GM12878 (cell line): Measurements from ENCODE around the gene RNF149. TPM values are rescaled to one million over a fixed set of nuclear protein-coding genes. Genes with fewer than 3 reads are reported as not detected.

Experiments used
- BMI1 ChIP-seq: fragments of 450-650 bp; IDR thresholded peaks from 2 replicates; pipeline ENCODE4 v1.6.1; 2016; ENCODE audit warnings: mild to moderate bottlenecking, moderate library complexity, borderline replicate concordance
- CBX5 ChIP-seq: sonication (generic); IDR thresholded peaks from 2 replicates; pipeline ENCODE4 v1.6.1; 2016; ENCODE audit warnings: low read depth, moderate library complexity, mild to moderate bottlenecking, inconsistent platforms
- CEBPB ChIP-seq, 2 experiments: fragments of 150-350 bp in 1 of 2; IDR thresholded peaks; 2 replicates each; pipeline ENCODE4 v1.6.1; 2012 to 2014; ENCODE audit warnings: low read depth in 2 of 2, low read length in 2 of 2, borderline replicate concordance in 1 of 2, inconsistent platforms in 1 of 2
- CHD2 ChIP-seq: IDR thresholded peaks from 2 replicates; pipeline ENCODE4 v1.6.1; 2011; ENCODE audit warnings: low read depth, low read length, improper control_type of control experiment, borderline replicate concordance
- CREM ChIP-seq: IDR thresholded peaks from 2 replicates; pipeline ENCODE4 v1.6.1; 2014; ENCODE audit warnings: antibody characterized with exemption, low read depth
- E2F8 ChIP-seq: fragments of 450-650 bp; IDR thresholded peaks from 2 replicates; pipeline ENCODE4 v1.6.1; 2018; ENCODE audit warnings: mild to moderate bottlenecking, low read depth, moderate library complexity; ENCODE audit not compliant: partially characterized antibody
- GABPA ChIP-seq: IDR thresholded peaks from 2 replicates; pipeline ENCODE4 v1.6.1; 2014; ENCODE audit warnings: antibody characterized with exemption, low read depth, mild to moderate bottlenecking, inconsistent platforms
- GATAD2B ChIP-seq: fragments of 450-650 bp; conservative IDR thresholded peaks from 2 replicates; pipeline ENCODE4 v1.6.1; 2017; ENCODE audit warnings: low read depth, mild to moderate bottlenecking, moderate library complexity
- KLF5 ChIP-seq: fragments of 450-650 bp; IDR thresholded peaks from 2 replicates; pipeline ENCODE4 v1.6.1; 2014; ENCODE audit warnings: mild to moderate bottlenecking; ENCODE audit not compliant: partially characterized antibody
- RAD51 ChIP-seq: fragments of 450-650 bp; IDR thresholded peaks from 2 replicates; pipeline ENCODE4 v1.6.1; 2016; ENCODE audit warnings: moderate library complexity, mild to moderate bottlenecking, inconsistent platforms
- RELA ChIP-seq: fragments of 450-650 bp; IDR thresholded peaks from 2 replicates; pipeline ENCODE4 v1.8.0; 2014; ENCODE audit warnings: borderline replicate concordance; ENCODE audit not compliant: partially characterized antibody
- RELB ChIP-seq: fragments of 450-650 bp; IDR thresholded peaks from 2 replicates; pipeline ENCODE4 v1.6.1; 2017; ENCODE audit warnings: low read depth, mild to moderate bottlenecking, moderate library complexity
- RFX5 ChIP-seq: IDR thresholded peaks from 2 replicates; pipeline ENCODE4 v1.6.1; 2011; ENCODE audit warnings: low read depth, low read length, improper control_type of control experiment
- RUNX3 ChIP-seq: IDR thresholded peaks from 2 replicates; pipeline ENCODE4 v1.6.1; 2012; ENCODE audit warnings: low read length, inconsistent platforms
- SMAD1 ChIP-seq: fragments of 450-650 bp; IDR thresholded peaks from 2 replicates; pipeline ENCODE4 v1.6.1; 2018; ENCODE audit warnings: mild to moderate bottlenecking, low read depth; ENCODE audit not compliant: partially characterized antibody
- SREBF1 ChIP-seq: IDR thresholded peaks from 2 replicates; pipeline ENCODE4 v1.6.1; 2012; ENCODE audit warnings: mild to moderate bottlenecking, low read length
- SREBF2 ChIP-seq: IDR thresholded peaks from 2 replicates; pipeline ENCODE4 v1.6.1; 2012; ENCODE audit warnings: mild to moderate bottlenecking, low read length
- SUPT20H ChIP-seq: IDR thresholded peaks from 2 replicates; pipeline ENCODE4 v1.6.1; 2011; ENCODE audit warnings: low read depth, mild to moderate bottlenecking, low read length, moderate library complexity, borderline replicate concordance; ENCODE audit not compliant: control insufficient read depth
- TARDBP ChIP-seq: IDR thresholded peaks from 2 replicates; pipeline ENCODE4 v1.6.1; 2016; ENCODE audit warnings: borderline replicate concordance
- ZNF207 ChIP-seq: fragments of 450-650 bp; IDR thresholded peaks from 2 replicates; pipeline ENCODE4 v1.6.1; 2014; ENCODE audit warnings: antibody characterized with exemption, mild to moderate bottlenecking, borderline replicate concordance
- ZNF622 ChIP-seq: fragments of 450-650 bp; IDR thresholded peaks from 2 replicates; pipeline ENCODE4 v1.6.1; 2017; ENCODE audit warnings: mild to moderate bottlenecking, inconsistent platforms
- polyA plus RNA-seq, 11 experiments: library from polyadenylated mRNA; depleted of rRNA in 4 of 11; unstranded in 6 of 11; stranded (reverse) in 5 of 11; fragments of >200 nt; fragmentation: Nextera tagmentation in 4 of 11; fragmentation: Illumina TruSeq in 1 of 11; extraction: Ambion mirVana in 4 of 11; extraction: Trizol in 1 of 11; gene quantifications; 1 replicate in 1 of 11; 2 replicates in 10 of 11; pipeline versions ENCODE4 v1.2.1 to v1.2.3, GENCODE V29; 2011 to 2016; ENCODE audit warnings: inconsistent platforms in 2 of 11, missing spikeins in 2 of 11, low read depth in 1 of 11
- total RNA-seq, 4 experiments: library from RNA; depleted of rRNA in 3 of 4; stranded (reverse); fragments of >200 nt in 3 of 4; fragmentation: Illumina TruSeq in 1 of 4; extraction: Trizol in 1 of 4; gene quantifications; 2 replicates each; pipeline versions ENCODE4 v1.2.1 to v1.2.3, GENCODE V29; 2013 to 2021
- TF ChIP-seq, protein P1 (sequence below): IDR thresholded peaks from 2 replicates; pipeline ENCODE4 v1.6.1; 2012; ENCODE audit warnings: low read length, inconsistent platforms
- TF ChIP-seq, protein P2 (sequence below): IDR thresholded peaks from 2 replicates; pipeline ENCODE4 v1.6.1; 2011; ENCODE audit warnings: borderline replicate concordance, low read depth, mild to moderate bottlenecking, moderate library complexity, low read length; ENCODE audit not compliant: insufficient read depth, poor library complexity, severe bottlenecking
- TF ChIP-seq, protein P3 (sequence below): fragments of 450-650 bp; IDR thresholded peaks from 2 replicates; pipeline ENCODE4 v1.6.1; 2014; ENCODE audit warnings: mild to moderate bottlenecking

RNF149 gene
- total and polyA plus RNA-seq, 10 of the 15 experiments (the other 5 are each of a cell fraction or from before 2014, with no cell fraction given) = 5.2 to 38.4 (median 16.3) TPM

GRCh38 chr2:101252408-101253012 is 56.0 kb downstream of the RNF149 start, which contains the start of gene CNOT11 (continued):
- TF ChIP-seq, protein P1, sequence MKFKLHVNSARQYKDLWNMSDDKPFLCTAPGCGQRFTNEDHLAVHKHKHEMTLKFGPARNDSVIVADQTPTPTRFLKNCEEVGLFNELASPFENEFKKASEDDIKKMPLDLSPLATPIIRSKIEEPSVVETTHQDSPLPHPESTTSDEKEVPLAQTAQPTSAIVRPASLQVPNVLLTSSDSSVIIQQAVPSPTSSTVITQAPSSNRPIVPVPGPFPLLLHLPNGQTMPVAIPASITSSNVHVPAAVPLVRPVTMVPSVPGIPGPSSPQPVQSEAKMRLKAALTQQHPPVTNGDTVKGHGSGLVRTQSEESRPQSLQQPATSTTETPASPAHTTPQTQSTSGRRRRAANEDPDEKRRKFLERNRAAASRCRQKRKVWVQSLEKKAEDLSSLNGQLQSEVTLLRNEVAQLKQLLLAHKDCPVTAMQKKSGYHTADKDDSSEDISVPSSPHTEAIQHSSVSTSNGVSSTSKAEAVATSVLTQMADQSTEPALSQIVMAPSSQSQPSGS = no peak
- TF ChIP-seq, protein P2, sequence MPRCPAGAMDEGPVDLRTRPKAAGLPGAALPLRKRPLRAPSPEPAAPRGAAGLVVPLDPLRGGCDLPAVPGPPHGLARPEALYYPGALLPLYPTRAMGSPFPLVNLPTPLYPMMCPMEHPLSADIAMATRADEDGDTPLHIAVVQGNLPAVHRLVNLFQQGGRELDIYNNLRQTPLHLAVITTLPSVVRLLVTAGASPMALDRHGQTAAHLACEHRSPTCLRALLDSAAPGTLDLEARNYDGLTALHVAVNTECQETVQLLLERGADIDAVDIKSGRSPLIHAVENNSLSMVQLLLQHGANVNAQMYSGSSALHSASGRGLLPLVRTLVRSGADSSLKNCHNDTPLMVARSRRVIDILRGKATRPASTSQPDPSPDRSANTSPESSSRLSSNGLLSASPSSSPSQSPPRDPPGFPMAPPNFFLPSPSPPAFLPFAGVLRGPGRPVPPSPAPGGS = peak; percentile 13
- no peak for TF ChIP-seq BMI1
- no peak for TF ChIP-seq E2F8
- no peak for TF ChIP-seq SREBF2
- TF ChIP-seq RELB = no peak
- TF ChIP-seq RELA = no peak
- no peak for TF ChIP-seq SREBF1
- TF ChIP-seq CBX5 = peak; percentile 56; the same call in 1 of the 2 replicates
- TF ChIP-seq RUNX3 = no peak
- TF ChIP-seq ZNF207 = no peak
- no peak for TF ChIP-seq RAD51
- TF ChIP-seq KLF5 = no peak
- TF ChIP-seq SMAD1 = no peak
- TF ChIP-seq ZNF622 = no peak
- no peak for TF ChIP-seq RFX5
- TF ChIP-seq SUPT20H = no peak
- no peak for TF ChIP-seq TARDBP
- no peak for TF ChIP-seq CEBPB (IDR thresholded peaks at IDR 0.05; ENCODE audit: borderline replicate concordance in 1 of 2, low read depth in 2 of 2, low read length in 2 of 2)
- TF ChIP-seq CHD2 = no peak
- no peak for TF ChIP-seq GATAD2B
- no peak for TF ChIP-seq GABPA
- TF ChIP-seq CREM = peak; percentile 86
- TF ChIP-seq, protein P3, sequence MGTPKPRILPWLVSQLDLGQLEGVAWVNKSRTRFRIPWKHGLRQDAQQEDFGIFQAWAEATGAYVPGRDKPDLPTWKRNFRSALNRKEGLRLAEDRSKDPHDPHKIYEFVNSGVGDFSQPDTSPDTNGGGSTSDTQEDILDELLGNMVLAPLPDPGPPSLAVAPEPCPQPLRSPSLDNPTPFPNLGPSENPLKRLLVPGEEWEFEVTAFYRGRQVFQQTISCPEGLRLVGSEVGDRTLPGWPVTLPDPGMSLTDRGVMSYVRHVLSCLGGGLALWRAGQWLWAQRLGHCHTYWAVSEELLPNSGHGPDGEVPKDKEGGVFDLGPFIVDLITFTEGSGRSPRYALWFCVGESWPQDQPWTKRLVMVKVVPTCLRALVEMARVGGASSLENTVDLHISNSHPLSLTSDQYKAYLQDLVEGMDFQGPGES = no peak
